ENCODE results near the gene ARHGAP1. TPM values are rescaled to one million over a fixed set of nuclear protein-coding genes. Genes with fewer than 3 reads are reported as not detected.

ARHGAP1 gene
- total and polyA plus RNA-seq, 5 experiments from 2014 or later = 35.5 to 71.2 (median 63.1) TPM

GRCh38 chr11:46664612-46665011 is 35.8 kb downstream of the ARHGAP1 start:
- Mint-ChIP-seq H3K4me1 (peaks cover 4 to 11% (median 8%) of the 10 kb centered on the region in 4 donors), H3K27ac (peak overlapping the region in 2 of 10 donors; percentile 51 to 66)

GRCh38 chr11:46663277-46663940 is 37.0 kb downstream of the ARHGAP1 start:
- no peaks in the 10 kb centered on the region for H3K9me3 Mint-ChIP-seq
- peak overlapping the region in 4 of 10 donors; percentile 27 to 71 (median 64) for H3K27ac Mint-ChIP-seq
- no peaks in the 10 kb centered on the region for H3K27me3 Mint-ChIP-seq
- H3K4me1 Mint-ChIP-seq = peaks cover 0 to 1% (median 0%) of the 10 kb centered on the region in 4 donors
- peaks cover 0 to 93% (median 32%) of the 10 kb centered on the region in 3 donors for H3K36me3 Mint-ChIP-seq
- POLR2A ChIA-PET = interaction anchor here (0.5 kb wide), 1 partner anchor 35 kb away, joined by 3 read pairs; no protein-coding TSS in a partner anchor
- ATAC-seq = no peak
- H3K4me3 Mint-ChIP-seq = no peak overlapping the region
- no peak for DNase-seq

More at GRCh38 chr11:46664612-46665011, 35.8 kb downstream of the ARHGAP1 start:
- peaks cover 0 to 93% (median 28%) of the 10 kb centered on the region in 3 donors for H3K36me3 Mint-ChIP-seq
- no peak overlapping the region for H3K4me3 Mint-ChIP-seq
- no peaks in the 10 kb centered on the region for H3K27me3 Mint-ChIP-seq
- POLR2A ChIA-PET = no interaction called here
- H3K9me3 Mint-ChIP-seq = no peaks in the 10 kb centered on the region
- DNase-seq (no peak), ATAC-seq (no peak)

- H3K4me3 Mint-ChIP-seq = no peak overlapping the region
- no peak for ATAC-seq
- peaks cover 0 to 95% (median 30%) of the 10 kb centered on the region in 3 donors for H3K36me3 Mint-ChIP-seq
- no peaks in the 10 kb centered on the region for H3K27me3 Mint-ChIP-seq
- DNase-seq = no peak
- no peaks in the 10 kb centered on the region for H3K9me3 Mint-ChIP-seq
- no peak overlapping the region for H3K27ac Mint-ChIP-seq
- POLR2A ChIA-PET = interaction anchor here (1.3 kb wide), 1 partner anchor 8 kb away, joined by 3 read pairs; no protein-coding TSS in a partner anchor
- H3K4me1 Mint-ChIP-seq = no peaks in the 10 kb centered on the region
Observed at GRCh38 chr11:46662366-46662765, 38.1 kb downstream of the ARHGAP1 start.

- Mint-ChIP-seq H3K27me3 (no peaks in the 10 kb centered on the region), H3K27ac (peak overlapping the region in 1 of 10 donors; percentile 50), H3K4me1 (no peaks in the 10 kb centered on the region), H3K9me3 (no peaks in the 10 kb centered on the region), H3K36me3 (peaks cover 3 to 95% (median 34%) of the 10 kb centered on the region in 3 donors), H3K4me3 (no peak overlapping the region)
- ATAC-seq = no peak
- POLR2A ChIA-PET = interaction anchor here (0.6 to 1.3 kb wide), 3 partner anchors 9 to 14 kb away, joined by 3 to 4 read pairs (median 3); no protein-coding TSS in a partner anchor
- no peak for DNase-seq
Observed at GRCh38 chr11:46661836-46662235, 38.6 kb downstream of the ARHGAP1 start.

GRCh38 chr11:46659908-46660307 is 40.5 kb downstream of the ARHGAP1 start:
- POLR2A ChIA-PET = interaction anchor here (1.8 kb wide), 1 partner anchor 40 kb away, joined by 10 read pairs; the partner anchor contains the start of genes ARHGAP1 and ZNF408
- peaks cover 5 to 94% (median 37%) of the 10 kb centered on the region in 3 donors for H3K36me3 Mint-ChIP-seq

GRCh38 chr11:46658259-46658658 is 42.2 kb downstream of the ARHGAP1 start:
- Mint-ChIP-seq H3K4me1 (no peaks in the 10 kb centered on the region), H3K36me3 (peaks cover 5 to 91% (median 34%) of the 10 kb centered on the region in 3 donors), H3K4me3 (no peak overlapping the region), H3K27me3 (no peaks in the 10 kb centered on the region), H3K9me3 (no peaks in the 10 kb centered on the region), H3K27ac (peak overlapping the region in 1 of 10 donors; percentile 14)
- POLR2A ChIA-PET = interaction anchor here (1.8 kb wide), 1 partner anchor 42 kb away, joined by 10 read pairs; the partner anchor contains the start of genes ARHGAP1 and ZNF408
- ATAC-seq (no peak), DNase-seq (no peak)

More at GRCh38 chr11:46659908-46660307, 40.5 kb downstream of the ARHGAP1 start:
- H3K9me3 Mint-ChIP-seq = no peaks in the 10 kb centered on the region
- no peak for DNase-seq
- peak overlapping the region in 2 of 10 donors; percentile 10 to 60 for H3K27ac Mint-ChIP-seq
- no peak overlapping the region for H3K4me3 Mint-ChIP-seq
- H3K27me3 Mint-ChIP-seq = no peaks in the 10 kb centered on the region
- ATAC-seq = no peak
- H3K4me1 Mint-ChIP-seq = no peaks in the 10 kb centered on the region

- ATAC-seq (no peak), DNase-seq (no peak)
- POLR2A ChIA-PET = no interaction called here
- H3K36me3 Mint-ChIP-seq = peaks cover 5 to 88% (median 32%) of the 10 kb centered on the region in 3 donors
- peak overlapping the region in 2 of 10 donors; percentile 27 to 59 for H3K27ac Mint-ChIP-seq
- H3K27me3 Mint-ChIP-seq = no peaks in the 10 kb centered on the region
- H3K4me1 Mint-ChIP-seq = no peaks in the 10 kb centered on the region
- no peaks in the 10 kb centered on the region for H3K9me3 Mint-ChIP-seq
- H3K4me3 Mint-ChIP-seq = no peak overlapping the region
Observed at GRCh38 chr11:46657186-46657585, 43.2 kb downstream of the ARHGAP1 start.

GRCh38 chr11:46655631-46656030 is 44.8 kb downstream of the ARHGAP1 start:
- H3K9me3 Mint-ChIP-seq = no peaks in the 10 kb centered on the region
- ATAC-seq (no peak), DNase-seq (no peak)
- H3K27me3 Mint-ChIP-seq = no peaks in the 10 kb centered on the region
- H3K27ac Mint-ChIP-seq = no peak overlapping the region
- no peak overlapping the region for H3K4me3 Mint-ChIP-seq
- H3K36me3 Mint-ChIP-seq = peaks cover 5 to 90% (median 42%) of the 10 kb centered on the region in 3 donors
- POLR2A ChIA-PET = no interaction called here
- H3K4me1 Mint-ChIP-seq = no peaks in the 10 kb centered on the region

- Mint-ChIP-seq H3K4me3 (no peak overlapping the region), H3K27ac (peak overlapping the region in 2 of 10 donors; percentile 53 to 60), H3K4me1 (no peaks in the 10 kb centered on the region), H3K9me3 (no peaks in the 10 kb centered on the region), H3K36me3 (peaks cover 0 to 91% (median 17%) of the 10 kb centered on the region in 3 donors), H3K27me3 (no peaks in the 10 kb centered on the region)
- POLR2A ChIA-PET = interaction anchor here (1.2 kb wide), 1 partner anchor 23 kb away, joined by 3 read pairs; no protein-coding TSS in a partner anchor
- ATAC-seq = no peak
- DNase-seq = no peak
Observed at GRCh38 chr11:46649180-46649738, 51.2 kb downstream of the ARHGAP1 start.

- peak overlapping the region in 1 of 10 donors; percentile 55 for H3K27ac Mint-ChIP-seq
- H3K4me3 Mint-ChIP-seq = no peak overlapping the region
- peaks cover 10 to 28% (median 23%) of the 10 kb centered on the region in 4 donors for H3K4me1 Mint-ChIP-seq
- H3K9me3 Mint-ChIP-seq = peaks cover 0 to 6% (median 0%) of the 10 kb centered on the region in 9 donors
- ATAC-seq = no peak
- DNase-seq = no peak
- POLR2A ChIA-PET = no interaction called here
- H3K27me3 Mint-ChIP-seq = no peaks in the 10 kb centered on the region
- H3K36me3 Mint-ChIP-seq = peaks cover 6 to 84% (median 34%) of the 10 kb centered on the region in 3 donors
Observed at GRCh38 chr11:46643986-46644385, 56.4 kb downstream of the ARHGAP1 start.

GRCh38 chr11:46643531-46643930 is 56.9 kb downstream of the ARHGAP1 start:
- POLR2A ChIA-PET = interaction anchor here (1.8 kb wide), 1 partner anchor 57 kb away, joined by 5 read pairs; the partner anchor contains the start of genes ARHGAP1 and ZNF408
- peaks cover 7 to 85% (median 37%) of the 10 kb centered on the region in 3 donors for H3K36me3 Mint-ChIP-seq

GRCh38 chr11:46642627-46643335 is 57.6 kb downstream of the ARHGAP1 start:
- ATAC-seq = peak; percentile 57 to 97
- Mint-ChIP-seq H3K4me3 (peak overlapping the region in 8 of 10 donors; percentile 31 to 72 (median 48)), H3K27me3 (no peaks in the 10 kb centered on the region), H3K4me1 (peaks cover 12 to 33% (median 24%) of the 10 kb centered on the region in 4 donors), H3K9me3 (peaks cover 0 to 6% (median 0%) of the 10 kb centered on the region in 9 donors), H3K36me3 (peaks cover 11 to 81% (median 39%) of the 10 kb centered on the region in 3 donors), H3K27ac (peak overlapping the region; percentile 67 to 91 (median 84))
- peak in 6 of 10 donors; percentile 7 to 53 (median 38) for DNase-seq
- POLR2A ChIA-PET = interaction anchor here (0.9 to 1.8 kb wide), 3 partner anchors 30 to 58 kb away, joined by 3 to 5 read pairs (median 3); partner anchors contain the start of genes ARHGAP1 and ZNF408

More at GRCh38 chr11:46643531-46643930, 56.9 kb downstream of the ARHGAP1 start:
- ATAC-seq (no peak), DNase-seq (no peak)
- Mint-ChIP-seq H3K9me3 (peaks cover 0 to 6% (median 0%) of the 10 kb centered on the region in 9 donors), H3K4me3 (no peak overlapping the region), H3K27me3 (no peaks in the 10 kb centered on the region), H3K4me1 (peaks cover 10 to 31% (median 23%) of the 10 kb centered on the region in 4 donors), H3K27ac (peak overlapping the region in 6 of 10 donors; percentile 17 to 89 (median 67))

Data from naive thymus-derived CD8-positive, alpha-beta T cell (primary cell).